H1 (cell line): Measurements from ENCODE around the gene UBA3. TPM values are rescaled to one million over a fixed set of nuclear protein-coding genes. Genes with fewer than 3 reads are reported as not detected.

Experiments
- CTCF ChIA-PET: fragments of 300-600 bp; sonication (Branson Sonifier 250); formaldehyde crosslinking; loops from one replicate; lab custom pipeline; 2021; ENCODE audit not compliant: partially characterized antibody; lab: Charles Lee
- POLR2A ChIA-PET: fragments of 300-600 bp; sonication (Branson Sonifier 250); formaldehyde crosslinking; loops from one replicate; lab custom pipeline; 2021; ENCODE audit warnings: inconsistent platforms; ENCODE audit not compliant: partially characterized antibody; lab: Charles Lee
- DNase-seq, 2 experiments: peaks; one replicate each; pipeline versions ENCODE4 v3.0.0 to v3.0.0-alpha.2; 2010 to 2022; ENCODE audit warnings: low spot score in 2 of 2, low read depth in 1 of 2, mixed read lengths in 1 of 2
- FAIRE-seq: peaks from 2 replicates; lab custom pipeline; 2011; peaks lifted over from hg19 to GRCh38; lab: Jason Lieb, UNC
- H2AFZ ChIP-seq: 2 replicates; pipeline ENCODE4 v1.8.1; 2012; ENCODE audit warnings: low read length, inconsistent platforms
- H2AK5ac ChIP-seq: 2 replicates; pipeline ENCODE4 v1.6.1; 2013; ENCODE audit warnings: low read depth, low read length
- H2BK120ac ChIP-seq: replicated peaks from 2 replicates; pipeline ENCODE3; 2013; ENCODE audit warnings: low read depth, low read length, inconsistent platforms
- H2BK12ac ChIP-seq: 2 replicates; pipeline ENCODE4 v1.6.1; 2013; ENCODE audit warnings: low read depth, low read length
- H2BK15ac ChIP-seq: 2 replicates; pipeline ENCODE4 v1.6.1; 2013; ENCODE audit warnings: low read length
- H2BK20ac ChIP-seq: 2 replicates; pipeline ENCODE4 v1.6.1; 2013; ENCODE audit warnings: low read length
- H2BK5ac ChIP-seq: 2 replicates; pipeline ENCODE4 v1.6.1; 2013; ENCODE audit warnings: low read depth, low read length
- H3K14ac ChIP-seq: 2 replicates; pipeline ENCODE4 v1.6.1; 2013; ENCODE audit warnings: inconsistent platforms; ENCODE audit not compliant: insufficient read length
- H3K18ac ChIP-seq: 2 replicates; pipeline ENCODE4 v1.6.1; 2013; ENCODE audit warnings: low read length; ENCODE audit errors: extremely low read depth
- H3K23ac ChIP-seq: 2 replicates; pipeline ENCODE4 v1.6.1; 2013; ENCODE audit warnings: inconsistent platforms; ENCODE audit not compliant: insufficient read length
- H3K23me2 ChIP-seq: 2 replicates; pipeline ENCODE4 v1.6.1; 2013; ENCODE audit warnings: low read depth, low read length
- H3K27ac ChIP-seq: 2 replicates; pipeline ENCODE4 v1.6.1; 2011; ENCODE audit warnings: low read depth, low read length, inconsistent platforms
- H3K27me3 ChIP-seq, 4 experiments: replicated peaks in 1 of 4; 1 replicate in 1 of 4; 2 replicates in 3 of 4; pipeline versions ENCODE4 v1.6.1 to v1.8.1; 2011 to 2013; ENCODE audit warnings: low read length in 3 of 4, mild to moderate bottlenecking in 3 of 4, inconsistent platforms in 2 of 4, mixed read lengths in 2 of 4, moderate library complexity in 1 of 4; ENCODE audit not compliant: control insufficient read depth in 3 of 4, insufficient read depth in 3 of 4; ENCODE audit errors: extremely low read depth in 1 of 4
- H3K36me3 ChIP-seq, 4 experiments: 2 replicates each; pipeline versions ENCODE4 v1.6.1 to v1.8.1; 2011 to 2013; ENCODE audit warnings: mild to moderate bottlenecking in 4 of 4, low read length in 3 of 4, moderate library complexity in 2 of 4, control low read depth in 1 of 4, inconsistent platforms in 1 of 4; ENCODE audit not compliant: insufficient read depth in 4 of 4, control insufficient read depth in 2 of 4
- H3K4ac ChIP-seq: replicated peaks from 2 replicates; pipeline ENCODE3; 2013; ENCODE audit warnings: low read length, low read depth, mixed read lengths, inconsistent platforms; ENCODE audit not compliant: insufficient read length
- H3K4me1 ChIP-seq, 4 experiments: replicated peaks in 1 of 4; 1 replicate in 1 of 4; 2 replicates in 3 of 4; pipeline versions ENCODE4 v1.6.1 to v1.8.1; 2011 to 2013; ENCODE audit warnings: low read length in 3 of 4, inconsistent platforms in 2 of 4, mixed read lengths in 1 of 4; ENCODE audit not compliant: insufficient read depth in 4 of 4, control insufficient read depth in 3 of 4
- H3K4me2 ChIP-seq, 2 experiments: 2 replicates each; pipeline versions ENCODE4 v1.6.1 to v1.8.1; 2011 to 2013; ENCODE audit warnings: low read depth in 2 of 2, low read length in 2 of 2, control low read depth in 1 of 2, inconsistent platforms in 1 of 2, mild to moderate bottlenecking in 1 of 2; ENCODE audit not compliant: insufficient read depth in 1 of 2
- H3K4me3 ChIP-seq, 4 experiments: fragments of 200-600, 300-600 bp in 1 of 4; sonication (generic), shearing (Covaris generic), sonication (Bioruptor Twin) in 1 of 4; 2 replicates each; pipeline versions ENCODE4 v1.5.1 to v1.8.1; 2011 to 2016; ENCODE audit warnings: low read length in 4 of 4, low read depth in 3 of 4, control low read depth in 2 of 4, inconsistent platforms in 2 of 4, mild to moderate bottlenecking in 2 of 4, mixed read lengths in 1 of 4, moderate library complexity in 1 of 4; ENCODE audit not compliant: insufficient read depth in 2 of 4; ENCODE audit errors: extremely low read depth in 1 of 4
- H3K56ac ChIP-seq: replicated peaks from 2 replicates; pipeline ENCODE3; 2013; ENCODE audit warnings: low read depth, mild to moderate bottlenecking, mixed read lengths, low read length, inconsistent platforms; ENCODE audit not compliant: insufficient read length
- H3K79me1 ChIP-seq: 2 replicates; pipeline ENCODE4 v1.6.1; 2013; ENCODE audit warnings: low read depth, low read length, control low read depth
- H3K79me2 ChIP-seq, 2 experiments: 2 replicates each; pipeline versions ENCODE4 v1.6.1 to v1.8.1; 2012 to 2013; ENCODE audit warnings: low read length in 2 of 2, mild to moderate bottlenecking in 2 of 2, inconsistent platforms in 1 of 2; ENCODE audit not compliant: insufficient read depth in 2 of 2, control insufficient read depth in 1 of 2
- H3K9ac ChIP-seq, 4 experiments: replicated peaks in 1 of 4; 1 replicate in 1 of 4; 2 replicates in 3 of 4; pipeline versions ENCODE4 v1.6.1 to v1.8.1; 2011 to 2013; ENCODE audit warnings: low read depth in 3 of 4, low read length in 3 of 4, control low read depth in 2 of 4, mild to moderate bottlenecking in 2 of 4, moderate library complexity in 2 of 4, inconsistent platforms in 1 of 4; ENCODE audit errors: extremely low read depth in 1 of 4
- H3K9me3 ChIP-seq, 2 experiments: 2 replicates each; pipeline versions ENCODE4 v1.6.1 to v1.8.1; 2012 to 2013; ENCODE audit warnings: mild to moderate bottlenecking in 2 of 2, moderate library complexity in 2 of 2, control low read depth in 1 of 2, inconsistent platforms in 1 of 2, low read depth in 1 of 2, low read length in 1 of 2, mixed read lengths in 1 of 2; ENCODE audit not compliant: insufficient read depth in 2 of 2
- H4K20me1 ChIP-seq, 2 experiments: replicated peaks in 1 of 2; 2 replicates each; pipeline versions ENCODE3 to v1.8.1; 2011 to 2013; ENCODE audit warnings: inconsistent platforms in 2 of 2, low read length in 2 of 2, mild to moderate bottlenecking in 1 of 2; ENCODE audit not compliant: insufficient read depth in 2 of 2, control insufficient read depth in 1 of 2
- H4K5ac ChIP-seq: 2 replicates; pipeline ENCODE4 v1.6.1; 2013; ENCODE audit warnings: low read length, low read depth, mixed read lengths, inconsistent platforms; ENCODE audit not compliant: insufficient read length
- H4K8ac ChIP-seq: 2 replicates; pipeline ENCODE4 v1.8.0; 2013; ENCODE audit warnings: mild to moderate bottlenecking, moderate library complexity, low read length, inconsistent platforms; ENCODE audit not compliant: insufficient read depth; ENCODE audit errors: extremely low read depth
- H4K91ac ChIP-seq: replicated peaks from 2 replicates; pipeline ENCODE3; 2013; ENCODE audit warnings: low read length, mixed read lengths, inconsistent platforms; ENCODE audit not compliant: insufficient read length
- BRCA1 ChIP-seq: IDR thresholded peaks from 2 replicates; pipeline ENCODE4 v1.6.1; 2012; ENCODE audit warnings: low read depth, low read length, improper control_type of control experiment
- MAFK ChIP-seq: IDR thresholded peaks from 2 replicates; pipeline ENCODE4 v1.6.1; 2012; ENCODE audit warnings: low read depth, mild to moderate bottlenecking, improper control_type of control experiment, low read length
- WGBS, 2 experiments: shearing (Covaris generic) in 1 of 2; methylation state at CpG; one replicate each; pipeline versions ENCODE4 v1.1.6 to v1.1.7; 2013 to 2015; ENCODE audit warnings: low lambda C conversion rate in 2 of 2, mixed read lengths in 2 of 2, inconsistent platforms in 1 of 2, low coverage in 1 of 2, missing lambda C conversion rate in 1 of 2; ENCODE audit not compliant: insufficient replicate concordance in 2 of 2, insufficient coverage in 1 of 2, insufficient read length in 1 of 2; ENCODE audit errors: extremely low coverage in 1 of 2, missing lambda C conversion rate in 1 of 2; 5-methylcytosine and 5-hydroxymethylcytosine counted together
- polyA plus RNA-seq, 7 experiments: library from polyadenylated mRNA; depleted of rRNA in 3 of 7; stranded (reverse) in 5 of 7; unstranded in 2 of 7; fragments of >200 nt in 5 of 7; fragments of 200-250 nt in 2 of 7; gene quantifications; 1 replicate in 5 of 7; 2 replicates in 1 of 7; 4 replicates in 1 of 7; pipeline versions ENCODE4 v1.2.1 to v1.2.3, GENCODE V29; 2011 to 2013; ENCODE audit warnings: missing spikeins in 2 of 7, mixed read lengths in 2 of 7
- total RNA-seq: library from RNA; stranded (reverse); fragmentation: NEBNext Ultra II Directional; extraction: Animal tissue kit (Norgen Biotek cat#: 25700); gene quantifications from 2 replicates; pipeline ENCODE4 v1.2.1, GENCODE V29; 2021

The UBA3 gene
- total and polyA plus RNA-seq, 2 of the 8 experiments (the other 6 are each of a cell fraction or from before 2014, with no cell fraction given), result 40.8 to 97.8 TPM

GRCh38 chr3:69102384-69102783 is 22.2 kb upstream of the UBA3 start:
- Histone ChIP-seq H3K14ac (no peak overlapping the region), H3K9me3 (no peaks in the 10 kb centered on the region), H3K23ac (no peak overlapping the region), H4K8ac (no peak overlapping the region), H2AFZ (no peak overlapping the region), H4K5ac (no peak overlapping the region), H3K9ac (no peak overlapping the region), H3K36me3 (peaks cover 0 to 16% (median 2%) of the 10 kb centered on the region in 4 experiments; a peak in 2 of 8 replicates), H3K4ac (no peak overlapping the region), H3K18ac (no peak overlapping the region), H2BK12ac (no peak overlapping the region), H3K27me3 (no peaks in the 10 kb centered on the region), H3K4me2 (no peak overlapping the region), H3K4me1 (no peaks in the 10 kb centered on the region), H2BK20ac (no peak overlapping the region), H3K4me3 (no peak overlapping the region), H2BK15ac (no peak overlapping the region), H3K56ac (no peak overlapping the region), H2BK5ac (no peak overlapping the region), H4K91ac (no peak overlapping the region), H2BK120ac (no peak overlapping the region), H2AK5ac (no peak overlapping the region), H3K79me2 (no peaks in the 10 kb centered on the region), H3K79me1 (no peaks in the 10 kb centered on the region), H4K20me1 (no peaks in the 10 kb centered on the region), H3K23me2 (no peaks in the 10 kb centered on the region), H3K27ac (no peak overlapping the region)
- DNase-seq (no peak), FAIRE-seq (no peak)
- 87% methylated on average over 4 of the region's 4 CpGs; no CpG with 5 or more reads in 1 of the 2 experiments for WGBS, 2 experiments
- CTCF ChIA-PET, result interaction anchor here (1.1 to 1.6 kb wide), 2 partner anchors 12 to 19 kb away, joined by 3 to 5 read pairs; no protein-coding TSS in a partner anchor
- POLR2A ChIA-PET, result no interaction called here
- TF ChIP-seq MAFK (no peak), BRCA1 (no peak)
